HG03039 (cell line): ENCODE measurements around the gene FAM240A.
"Not testable (repeated sequence)": the region's sequence is repeated elsewhere in the genome, so short reads cannot be mapped to it uniquely, and the experiment has no call there.

ENCODE experiments used
- ATAC-seq: cut with Tn5 transposase; IDR thresholded peaks from one replicate; pipeline ENCODE4 v1.9.1; 2021; ENCODE audit warnings: mild to moderate bottlenecking, moderate library complexity; ENCODE audit not compliant: unreplicated experiment

FAM240A gene

DNA sequence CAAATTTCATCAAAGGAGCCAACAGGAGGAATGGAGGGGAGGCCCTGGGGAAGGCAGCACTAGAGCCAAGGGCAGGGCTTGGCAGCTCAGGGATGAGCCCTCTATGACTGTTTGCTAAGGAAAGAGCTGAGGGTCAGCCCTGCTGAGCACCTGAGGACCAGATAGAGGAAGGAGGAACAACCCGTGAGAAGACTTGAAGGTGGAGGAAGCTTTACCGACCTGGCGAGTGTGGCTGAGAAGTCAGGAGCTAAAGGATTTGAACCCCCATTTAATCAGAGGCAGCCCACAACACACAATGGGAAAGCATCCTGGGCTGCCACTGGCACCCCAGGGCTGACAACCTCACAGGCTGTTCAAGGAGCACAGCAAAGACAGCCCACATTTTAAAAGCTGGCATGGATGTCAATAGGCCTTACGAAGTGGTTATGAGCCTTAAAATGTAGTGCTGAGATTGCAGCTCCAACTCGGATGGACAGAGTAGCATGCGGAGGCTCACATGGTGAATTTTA lies 25.5 kb upstream of the FAM240A start:
- ATAC-seq, result no peak

DNA sequence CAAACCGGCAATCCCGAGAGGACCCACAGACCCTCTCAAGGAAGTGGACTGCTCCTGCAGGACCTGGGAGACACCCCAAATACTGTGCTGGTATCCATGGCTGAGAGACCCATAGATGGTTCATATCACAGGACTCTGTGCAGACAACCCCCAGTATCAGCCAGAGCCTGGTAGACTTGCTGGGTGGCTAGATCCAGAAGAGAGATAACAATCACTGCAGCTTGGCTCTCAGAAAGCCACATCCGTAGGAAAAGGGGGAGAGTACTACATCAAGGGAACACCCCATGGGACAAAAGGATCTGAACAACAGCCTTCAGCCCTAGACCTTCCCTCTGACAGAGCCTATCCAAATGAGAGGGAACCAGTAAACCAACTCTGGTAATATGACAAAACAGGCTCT lies 25.1 kb upstream of the FAM240A start:
- not testable (repeated sequence) for ATAC-seq

DNA sequence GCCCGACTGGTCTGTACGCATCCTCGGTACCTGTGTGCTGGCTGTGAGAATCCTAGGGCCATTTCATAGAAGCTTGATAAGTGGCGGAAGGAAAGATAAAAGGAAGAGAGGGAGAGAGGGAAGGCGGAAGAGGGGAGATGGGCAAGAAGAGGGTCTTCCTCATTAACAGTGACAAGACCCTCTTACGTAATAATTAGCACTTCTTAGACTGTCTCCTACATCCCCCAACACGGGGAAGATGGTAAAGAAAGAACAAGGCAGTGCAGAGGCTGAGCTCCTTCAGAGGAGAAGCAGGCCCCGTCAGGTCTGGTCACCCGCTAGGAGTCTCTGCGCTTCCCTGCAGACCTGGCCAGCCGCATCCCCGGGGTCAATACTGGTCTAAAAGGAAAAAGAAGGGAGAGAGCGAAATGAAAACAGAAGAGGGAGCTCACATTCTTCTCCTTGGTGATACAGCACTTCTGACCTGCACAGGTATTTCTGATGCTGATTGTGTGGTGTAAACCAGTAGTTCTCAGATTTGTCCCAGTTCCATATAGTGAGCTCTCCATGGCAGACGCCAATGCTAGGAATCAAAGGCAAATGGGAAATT lies 19.0 kb upstream of the FAM240A start:
- no peak for ATAC-seq

GRCh38 chr3:46593979-46594378 lies 18.3 kb upstream of the FAM240A start:
- no peak for ATAC-seq

GRCh38 chr3:46594723-46595122 lies 17.6 kb upstream of the FAM240A start:
- ATAC-seq, result no peak

DNA sequence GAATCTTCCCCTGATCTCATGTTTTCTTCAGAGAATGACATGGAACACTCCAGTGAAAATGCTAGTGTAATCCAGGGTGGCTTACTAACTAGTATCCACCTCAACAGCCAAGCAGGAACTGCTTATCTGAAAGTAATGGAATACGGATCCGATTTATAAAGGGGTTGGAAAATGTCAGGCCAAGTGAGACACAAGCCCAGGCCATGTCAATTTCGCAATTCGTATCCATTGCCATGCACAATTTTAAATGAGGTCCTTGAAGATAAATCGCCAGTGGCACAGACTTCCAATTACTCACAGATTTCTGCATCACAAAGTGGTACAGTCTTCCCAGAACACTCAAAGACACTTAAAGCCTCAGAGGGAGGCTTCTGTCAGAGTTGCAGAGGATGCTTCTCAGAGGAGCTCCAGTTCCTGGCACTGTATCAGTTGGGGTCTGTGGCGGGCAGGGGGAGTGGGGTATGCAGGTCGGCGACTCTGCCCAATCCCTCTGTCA lies 16.5 kb upstream of the FAM240A start:
- no peak for ATAC-seq

DNA sequence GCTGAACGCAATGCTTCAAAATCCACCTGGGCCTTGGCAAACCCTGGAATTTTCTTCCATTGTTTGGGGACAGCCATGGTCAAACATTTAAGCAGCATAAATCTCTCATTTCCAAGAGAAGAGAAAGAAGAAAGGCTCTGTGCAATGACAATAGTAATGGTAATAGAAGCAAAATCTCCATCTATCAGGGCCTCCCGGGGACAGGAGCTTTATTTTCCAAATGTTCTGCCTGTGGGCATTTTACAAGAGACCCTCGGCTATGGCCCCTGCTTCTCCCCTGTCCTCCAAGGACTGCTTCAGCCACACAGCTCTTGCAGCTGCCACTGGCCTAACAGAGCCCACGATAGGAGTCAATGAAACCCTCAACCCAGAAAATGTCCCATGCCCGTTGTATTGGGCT lies 12.7 kb upstream of the FAM240A start:
- no peak for ATAC-seq

DNA sequence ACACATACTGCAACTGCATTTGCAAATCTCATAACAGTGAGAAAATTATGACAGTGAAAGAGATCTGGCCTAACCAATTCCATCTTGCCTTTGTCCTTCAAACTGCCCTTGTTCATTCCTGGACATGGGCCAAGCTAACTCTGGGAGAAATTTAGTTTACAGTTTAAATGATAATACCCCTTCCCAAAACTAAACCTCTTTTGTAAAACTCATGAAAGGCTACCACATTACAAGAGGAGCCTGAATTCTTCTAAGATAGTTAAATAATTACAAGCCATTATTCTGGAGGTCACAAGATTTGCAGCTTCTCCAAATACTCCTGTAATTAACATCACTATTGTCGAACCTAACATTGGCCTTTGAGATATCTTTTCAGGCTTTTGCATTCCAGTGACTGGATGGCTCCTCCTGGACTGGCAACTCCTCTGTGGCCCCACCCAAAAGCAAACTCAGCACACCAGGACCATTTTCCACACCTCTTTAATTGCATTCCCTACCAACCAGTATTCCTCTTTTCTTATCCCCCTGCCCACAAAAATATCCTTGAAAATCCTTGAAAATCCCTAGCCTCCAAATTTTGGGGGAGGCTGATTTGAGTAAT lies 8.8 kb upstream of the FAM240A start:
- ATAC-seq, result no peak

GRCh38 chr3:46604127-46604526 lies 8.2 kb upstream of the FAM240A start:
- ATAC-seq, result no peak

GRCh38 chr3:46607603-46608028 lies 4.7 kb upstream of the FAM240A start:
- no peak for ATAC-seq

GRCh38 chr3:46609212-46609721 lies 3.1 kb upstream of the FAM240A start:
- no peak for ATAC-seq

GRCh38 chr3:46609944-46610722 lies 2.2 kb upstream of the FAM240A start:
- ATAC-seq, result no peak

DNA sequence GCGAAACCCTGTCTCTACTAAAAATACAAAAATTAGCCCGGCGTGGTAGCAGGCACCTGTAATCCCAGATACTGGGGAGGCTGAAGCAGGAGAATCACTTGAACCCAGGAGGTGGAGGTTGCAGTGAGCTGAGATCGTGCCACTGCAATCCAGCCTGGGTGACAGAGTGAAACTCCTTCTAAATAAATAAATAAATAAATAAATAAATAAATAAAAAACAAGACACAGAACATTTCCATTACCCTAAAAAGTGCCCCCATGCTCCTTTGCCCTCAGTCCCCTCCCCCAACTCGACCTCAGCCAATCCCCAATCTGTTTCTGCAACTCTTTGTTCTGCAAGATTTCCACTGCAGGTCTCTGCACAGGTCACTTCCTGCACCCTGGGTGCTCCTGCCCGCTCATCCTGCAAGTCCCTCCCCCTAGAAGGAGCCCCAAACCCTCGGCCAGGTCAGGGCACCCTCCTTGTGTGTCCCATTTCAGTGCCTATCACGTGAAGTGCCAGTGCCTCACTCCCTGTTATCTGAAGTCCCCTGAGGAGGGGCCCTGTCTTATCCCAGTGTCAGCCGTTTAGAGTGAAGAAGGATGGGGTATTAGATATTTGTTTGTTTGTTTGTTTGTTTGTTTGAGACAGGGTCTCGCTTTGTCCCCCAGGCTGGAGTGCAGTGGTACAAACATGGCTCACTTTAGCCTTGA lies 1.1 kb downstream of the FAM240A start:
- ATAC-seq, result no peak

GRCh38 chr3:46614431-46614830 lies 2.1 kb downstream of the FAM240A start:
- no peak for ATAC-seq

DNA sequence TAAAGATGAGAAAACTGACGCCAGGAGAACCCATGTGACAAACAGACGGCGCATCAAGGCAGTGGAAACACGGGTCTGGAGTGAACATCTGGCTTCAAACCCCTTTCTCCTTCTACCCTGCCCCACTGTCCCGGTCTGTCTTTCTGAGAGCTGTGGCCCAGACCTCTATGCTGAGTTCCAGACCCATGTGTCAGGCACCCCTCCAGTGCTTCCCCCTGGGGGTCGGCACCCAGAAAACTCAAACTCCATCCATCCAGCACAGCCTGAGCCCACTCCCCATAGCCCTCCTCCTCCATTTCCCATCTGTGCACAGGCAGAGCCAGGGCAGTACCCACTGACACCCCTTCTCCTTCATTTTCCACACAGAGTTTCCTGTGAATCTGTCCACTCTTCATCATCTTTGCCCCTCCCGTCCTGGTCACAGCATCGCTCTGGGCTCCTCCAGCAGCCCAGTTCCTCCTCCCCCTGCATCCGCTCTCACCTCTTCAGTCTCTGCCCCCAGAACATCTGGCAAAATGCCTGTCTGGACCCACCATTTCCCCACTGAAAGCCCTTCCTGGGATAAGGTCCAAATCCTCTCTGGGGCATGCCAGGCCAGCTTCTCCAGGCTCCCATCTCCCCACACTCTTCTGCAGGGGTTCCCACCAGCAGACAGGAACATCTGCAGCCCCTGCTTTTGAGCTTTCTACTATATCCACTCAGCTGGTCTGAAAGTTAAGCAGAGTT lies 2.9 kb downstream of the FAM240A start:
- no peak for ATAC-seq

GRCh38 chr3:46615976-46616375 lies 3.7 kb downstream of the FAM240A start:
- ATAC-seq, result no peak

GRCh38 chr3:46617941-46618340 lies 5.6 kb downstream of the FAM240A start:
- ATAC-seq, result no peak

DNA sequence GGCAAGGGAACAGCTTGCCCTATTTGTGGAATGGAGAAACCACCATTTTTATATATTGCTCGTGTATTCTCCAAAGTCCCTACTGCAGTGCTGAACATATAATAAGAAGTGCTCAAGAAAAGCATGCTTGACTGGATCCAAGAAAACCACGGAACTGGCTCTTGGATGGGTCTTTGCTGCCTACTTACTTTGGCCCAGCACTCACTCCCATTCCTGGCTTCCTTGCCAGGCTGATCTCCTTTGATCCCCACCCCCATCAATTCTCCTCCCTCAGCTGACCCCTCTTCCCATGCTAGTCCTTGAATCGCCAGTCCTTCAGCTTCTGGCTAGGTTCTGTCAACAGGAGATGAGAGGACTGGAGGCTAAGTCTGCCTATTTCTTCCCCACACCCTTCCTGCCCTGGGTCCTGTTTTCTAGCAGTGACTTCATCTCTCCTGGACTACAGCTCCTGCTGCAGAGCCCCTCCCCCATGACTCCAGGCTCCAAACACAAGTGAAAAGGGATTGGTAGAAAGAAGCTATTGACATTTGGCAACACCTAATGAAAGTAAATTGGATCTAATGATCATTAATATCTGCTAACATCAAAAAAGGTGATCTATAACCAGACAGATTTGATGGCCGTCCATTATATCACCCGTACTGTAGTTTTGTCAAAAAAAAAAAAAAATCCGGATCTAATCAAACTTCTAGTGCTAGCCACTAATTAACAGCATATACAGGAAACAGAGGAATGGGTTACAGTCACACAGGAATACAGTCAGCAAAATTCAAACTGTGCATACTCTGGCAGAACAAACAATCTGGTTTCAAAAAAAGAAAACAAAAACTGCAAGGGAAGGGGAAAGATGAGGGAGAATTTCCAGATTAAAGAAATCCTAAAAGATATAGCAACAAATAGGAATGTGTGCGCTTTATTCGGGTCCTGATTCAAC lies 7.8 kb downstream of the FAM240A start:
- ATAC-seq, result no peak

GRCh38 chr3:46624533-46624932 lies 12.2 kb downstream of the FAM240A start:
- no peak for ATAC-seq
